GM13977 (cell line): ENCODE measurements around the gene MYO1F.
"Not testable (repeated sequence)": the region's sequence is repeated elsewhere in the genome, so short reads cannot be mapped to it uniquely, and the experiment has no call there.

Experiments
- DNase-seq: peaks from one replicate; pipeline ENCODE4 v3.0.0; 2012; ENCODE audit warnings: low spot score
- in situ Hi-C: fragments of 300-500 bp; cut with MboI; formaldehyde crosslinking; loops from one replicate; pipeline ENCODE4 v1.12.0; 2022; ENCODE audit warnings: low sequenced_read_pairs, low pct_unique_long_range_greater_than_20kb, mixed read lengths, inconsistent platforms; ENCODE audit not compliant: unreplicated experiment
- TF ChIP-seq, protein P1 (sequence below): IDR thresholded peaks from 2 replicates; pipeline ENCODE4 v1.5.1; 2012; ENCODE audit warnings: mild to moderate bottlenecking, control low read depth; ENCODE audit not compliant: insufficient read depth; ENCODE audit errors: extremely low read depth, missing control alignments

MYO1F gene

DNA sequence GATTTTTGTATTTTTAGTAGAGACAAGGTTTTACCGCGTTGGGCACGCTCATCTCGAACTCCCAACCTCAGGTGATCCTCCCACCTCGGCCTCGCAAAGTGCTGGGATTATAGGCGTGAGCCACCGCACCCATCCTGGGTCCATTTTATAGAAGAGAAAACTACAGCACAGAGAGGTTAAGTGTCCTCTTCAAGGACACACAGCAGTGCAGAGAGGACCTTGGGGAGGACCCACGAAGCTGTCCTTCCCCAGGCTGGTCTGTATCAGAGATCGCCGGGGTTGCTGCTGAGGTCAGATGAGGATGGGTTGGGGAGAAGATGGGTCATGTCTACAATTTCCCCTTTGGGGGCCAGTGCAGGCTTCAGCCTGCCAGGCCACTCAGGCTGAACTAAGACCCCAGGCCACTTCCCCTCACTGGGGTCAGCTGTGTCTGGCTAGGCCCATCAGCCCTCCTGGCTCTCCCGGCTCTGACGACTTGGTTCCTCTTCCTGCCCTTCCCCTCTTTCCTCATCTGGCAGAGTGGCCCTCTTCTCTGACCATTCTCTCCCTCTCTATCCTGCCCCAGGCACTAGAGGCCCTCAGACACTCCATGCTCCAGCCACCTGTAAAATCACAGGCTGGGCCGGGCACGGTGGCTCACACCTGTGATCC is 9.6 kb downstream of the MYO1F start:
- DNase-seq, result no peak
- in situ Hi-C loops, result no loop called here
- TF ChIP-seq, protein P1, sequence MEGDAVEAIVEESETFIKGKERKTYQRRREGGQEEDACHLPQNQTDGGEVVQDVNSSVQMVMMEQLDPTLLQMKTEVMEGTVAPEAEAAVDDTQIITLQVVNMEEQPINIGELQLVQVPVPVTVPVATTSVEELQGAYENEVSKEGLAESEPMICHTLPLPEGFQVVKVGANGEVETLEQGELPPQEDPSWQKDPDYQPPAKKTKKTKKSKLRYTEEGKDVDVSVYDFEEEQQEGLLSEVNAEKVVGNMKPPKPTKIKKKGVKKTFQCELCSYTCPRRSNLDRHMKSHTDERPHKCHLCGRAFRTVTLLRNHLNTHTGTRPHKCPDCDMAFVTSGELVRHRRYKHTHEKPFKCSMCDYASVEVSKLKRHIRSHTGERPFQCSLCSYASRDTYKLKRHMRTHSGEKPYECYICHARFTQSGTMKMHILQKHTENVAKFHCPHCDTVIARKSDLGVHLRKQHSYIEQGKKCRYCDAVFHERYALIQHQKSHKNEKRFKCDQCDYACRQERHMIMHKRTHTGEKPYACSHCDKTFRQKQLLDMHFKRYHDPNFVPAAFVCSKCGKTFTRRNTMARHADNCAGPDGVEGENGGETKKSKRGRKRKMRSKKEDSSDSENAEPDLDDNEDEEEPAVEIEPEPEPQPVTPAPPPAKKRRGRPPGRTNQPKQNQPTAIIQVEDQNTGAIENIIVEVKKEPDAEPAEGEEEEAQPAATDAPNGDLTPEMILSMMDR, result no peak

DNA sequence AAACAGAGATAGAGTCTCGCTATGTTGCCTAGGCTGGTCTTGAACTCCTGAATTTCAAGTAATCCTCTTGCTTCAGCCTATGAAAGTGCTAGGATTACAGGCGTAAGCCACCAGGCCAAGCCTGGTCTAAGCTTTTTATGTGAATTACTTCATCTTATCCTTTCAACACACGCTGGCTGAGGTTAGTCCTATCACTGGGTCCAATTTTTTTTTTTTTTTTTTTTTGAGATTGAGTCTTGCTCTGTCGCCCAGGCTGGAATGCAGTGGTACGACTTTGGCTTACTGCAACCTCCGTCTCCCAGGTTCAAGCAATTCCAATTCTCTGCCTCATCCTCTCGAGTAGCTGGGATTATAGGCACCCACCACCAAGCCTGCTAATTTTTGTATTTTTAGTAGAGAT is 10.4 kb downstream of the MYO1F start:
- in situ Hi-C loops, result no loop called here
- TF ChIP-seq, protein P1, result no peak
- no peak for DNase-seq

DNA sequence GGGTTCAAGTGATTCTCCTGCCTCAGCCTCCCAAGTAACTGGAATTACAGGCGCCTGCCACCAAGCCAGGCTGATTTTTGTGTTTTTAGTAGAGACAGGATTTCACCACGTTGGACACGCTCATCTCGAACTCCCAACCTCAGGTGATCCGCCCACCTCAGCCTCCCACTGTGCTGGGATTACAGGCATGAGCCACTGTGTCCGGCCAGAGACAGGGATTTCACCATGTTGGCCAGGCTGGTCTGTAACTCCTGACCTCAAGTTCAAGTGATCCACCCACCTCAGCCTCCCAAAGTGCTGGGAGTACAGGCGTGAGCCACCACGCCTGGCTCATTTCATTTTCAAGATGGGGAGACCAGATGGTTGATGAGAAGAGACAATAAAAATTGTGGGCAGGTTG is 12.4 kb downstream of the MYO1F start:
- DNase-seq, in situ Hi-C loops: not testable (repeated sequence)

DNA sequence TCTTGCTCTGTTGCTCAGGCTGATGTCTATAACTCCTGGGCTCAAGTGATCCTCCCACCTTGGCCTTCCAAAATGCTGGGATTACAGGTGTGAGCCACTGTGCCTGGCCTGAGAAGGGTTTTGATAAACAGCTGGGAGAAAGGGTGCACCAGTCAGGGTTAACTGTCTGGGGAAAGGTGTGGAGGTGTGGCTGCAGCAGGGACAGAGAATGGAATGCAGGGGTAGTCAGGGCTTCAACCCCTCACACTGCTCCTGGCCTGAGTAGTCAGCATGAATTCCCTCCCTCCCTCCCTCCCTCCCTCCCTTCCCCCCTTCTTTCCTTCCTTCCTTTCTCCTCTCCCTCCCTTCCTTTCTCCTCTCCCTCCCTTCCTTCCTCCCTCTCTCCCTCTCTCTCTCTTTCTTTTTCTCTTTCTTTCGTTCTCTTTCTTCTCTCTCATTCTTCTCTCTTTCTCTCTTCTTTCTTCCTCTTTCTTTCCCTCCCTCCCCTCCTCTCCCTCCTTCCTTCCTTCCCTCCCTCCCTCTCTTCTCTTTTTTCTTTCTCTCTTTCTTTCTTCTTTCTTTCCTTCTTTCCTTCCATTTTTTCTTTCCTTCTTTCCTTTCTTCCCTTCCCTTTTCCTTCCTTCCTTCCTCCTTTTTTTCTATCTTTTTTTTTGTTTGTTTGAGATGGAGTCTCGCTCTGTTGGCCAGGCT is 16.0 kb downstream of the MYO1F start:
- TF ChIP-seq, protein P1, result no peak
- DNase-seq, result no peak
- in situ Hi-C loops, result no loop called here

DNA sequence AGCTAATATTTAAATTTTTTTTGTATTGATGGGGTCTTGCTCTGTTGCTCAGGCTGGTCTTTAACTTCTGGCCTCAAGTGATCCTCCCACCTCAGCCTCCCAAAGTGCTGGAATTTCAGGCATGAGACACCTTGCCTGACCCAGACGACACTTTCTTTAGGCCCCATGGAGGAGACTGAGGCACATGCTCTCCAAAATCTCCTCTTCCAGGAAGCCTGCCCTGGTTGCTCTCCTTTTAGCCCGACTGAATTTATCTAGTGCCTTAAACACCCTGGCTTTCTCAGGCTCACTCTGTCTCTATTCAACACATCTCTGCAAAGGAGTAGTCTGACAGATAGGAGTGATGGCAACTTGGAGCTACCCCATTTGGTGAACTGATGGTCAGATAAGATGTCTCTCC is 18.9 kb downstream of the MYO1F start:
- DNase-seq, result no peak
- TF ChIP-seq, protein P1, result no peak
- in situ Hi-C loops, result no loop called here

DNA sequence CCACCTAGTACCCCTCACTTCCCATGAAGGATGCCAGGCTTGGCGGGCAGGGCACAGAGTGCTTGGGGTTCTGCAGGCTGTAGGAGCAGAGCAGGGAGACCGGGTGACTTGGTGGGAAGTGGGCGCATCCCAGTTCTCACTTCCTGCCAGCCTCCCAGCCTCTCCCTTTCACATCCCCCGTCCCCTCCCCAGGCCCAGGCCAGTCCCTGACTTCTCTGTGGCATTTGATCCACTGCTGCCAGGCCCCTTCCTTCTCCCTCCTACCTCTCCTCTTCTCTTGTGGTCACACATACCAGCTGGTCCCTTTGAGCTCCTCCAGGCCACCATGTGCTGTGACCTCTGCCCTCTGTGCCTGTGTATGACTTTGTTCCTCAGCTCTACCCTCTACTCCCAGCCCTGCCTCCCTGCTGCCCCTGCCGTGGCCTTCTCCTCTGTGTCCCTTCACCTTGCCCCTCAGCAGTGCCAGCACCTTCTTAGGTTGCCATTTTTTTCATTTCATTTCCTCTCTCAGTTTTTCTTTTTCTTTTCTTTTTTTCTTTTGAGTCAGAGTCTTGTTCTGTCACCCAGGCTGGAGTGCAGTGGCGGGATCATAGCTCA is 19.5 kb downstream of the MYO1F start:
- no peak for DNase-seq
- TF ChIP-seq, protein P1, result no peak
- in situ Hi-C loops, result no loop called here

DNA sequence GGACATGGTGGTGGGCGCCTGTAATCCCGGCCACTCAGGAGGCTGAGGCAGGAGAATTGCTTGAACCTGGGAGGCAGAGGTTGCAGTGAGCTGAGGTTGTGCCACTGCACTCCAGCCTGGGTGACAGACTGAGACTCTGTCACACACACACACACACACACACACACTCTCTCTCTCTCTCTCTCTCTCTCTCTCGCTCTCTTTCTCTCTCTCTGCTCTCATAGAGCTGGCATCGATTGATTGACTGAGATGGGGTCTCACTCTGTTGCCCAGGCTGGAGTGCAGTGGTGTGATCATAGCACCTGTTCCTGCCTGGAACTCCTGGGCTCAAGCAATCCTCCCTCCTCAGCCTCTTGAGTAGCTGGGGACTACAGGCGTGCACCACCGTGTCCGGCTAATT is 23.5 kb downstream of the MYO1F start:
- in situ Hi-C loops, DNase-seq: not testable (repeated sequence)
